ENCODE results near the gene CRLF2. TPM values are rescaled to one million over a fixed set of nuclear protein-coding genes. Genes with fewer than 3 reads are reported as not detected.

CRLF2 gene
- total RNA-seq, 1 experiment from 2014 or later = not detected

DNA sequence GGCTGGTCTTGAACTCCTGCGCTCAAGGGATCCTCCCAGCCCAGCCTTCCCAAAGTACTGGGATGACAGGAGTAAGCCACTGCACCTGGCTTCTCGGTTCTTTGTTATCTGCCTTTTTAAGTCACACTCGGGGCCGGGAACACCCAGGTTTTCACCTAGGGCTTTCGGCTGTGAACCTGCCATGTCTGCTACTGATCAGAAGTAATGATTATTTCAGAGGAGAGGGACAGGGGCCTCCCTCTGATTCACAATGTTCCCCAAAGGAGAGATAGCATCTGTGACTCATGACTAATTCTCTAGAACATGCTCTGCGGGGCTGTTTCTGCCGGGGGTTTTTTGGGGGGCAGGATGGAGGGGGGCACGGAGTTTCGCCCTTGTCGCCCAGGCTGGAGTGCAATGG is 26.9 kb downstream of the CRLF2 start:
- POLR2A ChIA-PET = no interaction called here
- DNase-seq (ENCODE audit: low spot score) (no peak), ATAC-seq (no peak)
- H3K9me3 Mint-ChIP-seq = no peaks in the 10 kb centered on the region; the same call in 1 of the 2 replicates
- H3K36me3 Mint-ChIP-seq = no peaks in the 10 kb centered on the region
- no peaks in the 10 kb centered on the region for H3K27me3 Mint-ChIP-seq (ENCODE audit: low read depth)
- no peak overlapping the region for H3K27ac Mint-ChIP-seq
- CTCF ChIA-PET = no interaction called here
- TF ChIP-seq, protein P1, sequence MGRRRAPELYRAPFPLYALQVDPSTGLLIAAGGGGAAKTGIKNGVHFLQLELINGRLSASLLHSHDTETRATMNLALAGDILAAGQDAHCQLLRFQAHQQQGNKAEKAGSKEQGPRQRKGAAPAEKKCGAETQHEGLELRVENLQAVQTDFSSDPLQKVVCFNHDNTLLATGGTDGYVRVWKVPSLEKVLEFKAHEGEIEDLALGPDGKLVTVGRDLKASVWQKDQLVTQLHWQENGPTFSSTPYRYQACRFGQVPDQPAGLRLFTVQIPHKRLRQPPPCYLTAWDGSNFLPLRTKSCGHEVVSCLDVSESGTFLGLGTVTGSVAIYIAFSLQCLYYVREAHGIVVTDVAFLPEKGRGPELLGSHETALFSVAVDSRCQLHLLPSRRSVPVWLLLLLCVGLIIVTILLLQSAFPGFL (CRISPR knock-in tag; IDR thresholded peaks at IDR 0.05; ENCODE audit: borderline replicate concordance) = no peak
- TF ChIP-seq, protein P2, sequence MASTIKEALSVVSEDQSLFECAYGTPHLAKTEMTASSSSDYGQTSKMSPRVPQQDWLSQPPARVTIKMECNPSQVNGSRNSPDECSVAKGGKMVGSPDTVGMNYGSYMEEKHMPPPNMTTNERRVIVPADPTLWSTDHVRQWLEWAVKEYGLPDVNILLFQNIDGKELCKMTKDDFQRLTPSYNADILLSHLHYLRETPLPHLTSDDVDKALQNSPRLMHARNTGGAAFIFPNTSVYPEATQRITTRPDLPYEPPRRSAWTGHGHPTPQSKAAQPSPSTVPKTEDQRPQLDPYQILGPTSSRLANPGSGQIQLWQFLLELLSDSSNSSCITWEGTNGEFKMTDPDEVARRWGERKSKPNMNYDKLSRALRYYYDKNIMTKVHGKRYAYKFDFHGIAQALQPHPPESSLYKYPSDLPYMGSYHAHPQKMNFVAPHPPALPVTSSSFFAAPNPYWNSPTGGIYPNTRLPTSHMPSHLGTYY (CRISPR knock-in tag; IDR thresholded peaks at IDR 0.05) = no peak
- TF ChIP-seq SMAD4 (CRISPR knock-in tag; IDR thresholded peaks at IDR 0.05) = no peak
- no peak for TF ChIP-seq TEAD1 (CRISPR knock-in tag; IDR thresholded peaks at IDR 0.05)
- TF ChIP-seq, protein P3, sequence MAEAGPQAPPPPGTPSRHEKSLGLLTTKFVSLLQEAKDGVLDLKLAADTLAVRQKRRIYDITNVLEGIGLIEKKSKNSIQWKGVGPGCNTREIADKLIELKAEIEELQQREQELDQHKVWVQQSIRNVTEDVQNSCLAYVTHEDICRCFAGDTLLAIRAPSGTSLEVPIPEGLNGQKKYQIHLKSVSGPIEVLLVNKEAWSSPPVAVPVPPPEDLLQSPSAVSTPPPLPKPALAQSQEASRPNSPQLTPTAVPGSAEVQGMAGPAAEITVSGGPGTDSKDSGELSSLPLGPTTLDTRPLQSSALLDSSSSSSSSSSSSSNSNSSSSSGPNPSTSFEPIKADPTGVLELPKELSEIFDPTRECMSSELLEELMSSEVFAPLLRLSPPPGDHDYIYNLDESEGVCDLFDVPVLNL (CRISPR knock-in tag; IDR thresholded peaks at IDR 0.05; ENCODE audit: borderline replicate concordance, low read depth) = no peak
- TF ChIP-seq, protein P4, sequence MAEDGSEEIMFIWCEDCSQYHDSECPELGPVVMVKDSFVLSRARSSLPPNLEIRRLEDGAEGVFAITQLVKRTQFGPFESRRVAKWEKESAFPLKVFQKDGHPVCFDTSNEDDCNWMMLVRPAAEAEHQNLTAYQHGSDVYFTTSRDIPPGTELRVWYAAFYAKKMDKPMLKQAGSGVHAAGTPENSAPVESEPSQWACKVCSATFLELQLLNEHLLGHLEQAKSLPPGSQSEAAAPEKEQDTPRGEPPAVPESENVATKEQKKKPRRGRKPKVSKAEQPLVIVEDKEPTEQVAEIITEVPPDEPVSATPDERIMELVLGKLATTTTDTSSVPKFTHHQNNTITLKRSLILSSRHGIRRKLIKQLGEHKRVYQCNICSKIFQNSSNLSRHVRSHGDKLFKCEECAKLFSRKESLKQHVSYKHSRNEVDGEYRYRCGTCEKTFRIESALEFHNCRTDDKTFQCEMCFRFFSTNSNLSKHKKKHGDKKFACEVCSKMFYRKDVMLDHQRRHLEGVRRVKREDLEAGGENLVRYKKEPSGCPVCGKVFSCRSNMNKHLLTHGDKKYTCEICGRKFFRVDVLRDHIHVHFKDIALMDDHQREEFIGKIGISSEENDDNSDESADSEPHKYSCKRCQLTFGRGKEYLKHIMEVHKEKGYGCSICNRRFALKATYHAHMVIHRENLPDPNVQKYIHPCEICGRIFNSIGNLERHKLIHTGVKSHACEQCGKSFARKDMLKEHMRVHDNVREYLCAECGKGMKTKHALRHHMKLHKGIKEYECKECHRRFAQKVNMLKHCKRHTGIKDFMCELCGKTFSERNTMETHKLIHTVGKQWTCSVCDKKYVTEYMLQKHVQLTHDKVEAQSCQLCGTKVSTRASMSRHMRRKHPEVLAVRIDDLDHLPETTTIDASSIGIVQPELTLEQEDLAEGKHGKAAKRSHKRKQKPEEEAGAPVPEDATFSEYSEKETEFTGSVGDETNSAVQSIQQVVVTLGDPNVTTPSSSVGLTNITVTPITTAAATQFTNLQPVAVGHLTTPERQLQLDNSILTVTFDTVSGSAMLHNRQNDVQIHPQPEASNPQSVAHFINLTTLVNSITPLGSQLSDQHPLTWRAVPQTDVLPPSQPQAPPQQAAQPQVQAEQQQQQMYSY (CRISPR knock-in tag; IDR thresholded peaks at IDR 0.05) = no peak
- no peak for TF ChIP-seq NFYB (CRISPR knock-in tag; conservative IDR thresholded peaks at IDR 0.05; ENCODE audit: low read depth)
- no peak for TF ChIP-seq EMX1 (CRISPR knock-in tag; IDR thresholded peaks at IDR 0.05)
- no peak for TF ChIP-seq ZNF416 (CRISPR knock-in tag; IDR thresholded peaks at IDR 0.05)
- TF ChIP-seq ZNF138 (CRISPR knock-in tag; conservative IDR thresholded peaks at IDR 0.05) = no peak
- no peak for TF ChIP-seq ZNF232 (CRISPR knock-in tag; IDR thresholded peaks at IDR 0.05)
- TF ChIP-seq OVOL2 (CRISPR knock-in tag; IDR thresholded peaks at IDR 0.05; ENCODE audit: borderline replicate concordance) = no peak
- TF ChIP-seq, protein P5, sequence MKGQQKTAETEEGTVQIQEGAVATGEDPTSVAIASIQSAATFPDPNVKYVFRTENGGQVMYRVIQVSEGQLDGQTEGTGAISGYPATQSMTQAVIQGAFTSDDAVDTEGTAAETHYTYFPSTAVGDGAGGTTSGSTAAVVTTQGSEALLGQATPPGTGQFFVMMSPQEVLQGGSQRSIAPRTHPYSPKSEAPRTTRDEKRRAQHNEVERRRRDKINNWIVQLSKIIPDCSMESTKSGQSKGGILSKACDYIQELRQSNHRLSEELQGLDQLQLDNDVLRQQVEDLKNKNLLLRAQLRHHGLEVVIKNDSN (CRISPR knock-in tag; IDR thresholded peaks at IDR 0.05) = no peak
- TF ChIP-seq MXD4 (CRISPR knock-in tag; IDR thresholded peaks at IDR 0.05; ENCODE audit: borderline replicate concordance) = no peak
- TF ChIP-seq, protein P6, sequence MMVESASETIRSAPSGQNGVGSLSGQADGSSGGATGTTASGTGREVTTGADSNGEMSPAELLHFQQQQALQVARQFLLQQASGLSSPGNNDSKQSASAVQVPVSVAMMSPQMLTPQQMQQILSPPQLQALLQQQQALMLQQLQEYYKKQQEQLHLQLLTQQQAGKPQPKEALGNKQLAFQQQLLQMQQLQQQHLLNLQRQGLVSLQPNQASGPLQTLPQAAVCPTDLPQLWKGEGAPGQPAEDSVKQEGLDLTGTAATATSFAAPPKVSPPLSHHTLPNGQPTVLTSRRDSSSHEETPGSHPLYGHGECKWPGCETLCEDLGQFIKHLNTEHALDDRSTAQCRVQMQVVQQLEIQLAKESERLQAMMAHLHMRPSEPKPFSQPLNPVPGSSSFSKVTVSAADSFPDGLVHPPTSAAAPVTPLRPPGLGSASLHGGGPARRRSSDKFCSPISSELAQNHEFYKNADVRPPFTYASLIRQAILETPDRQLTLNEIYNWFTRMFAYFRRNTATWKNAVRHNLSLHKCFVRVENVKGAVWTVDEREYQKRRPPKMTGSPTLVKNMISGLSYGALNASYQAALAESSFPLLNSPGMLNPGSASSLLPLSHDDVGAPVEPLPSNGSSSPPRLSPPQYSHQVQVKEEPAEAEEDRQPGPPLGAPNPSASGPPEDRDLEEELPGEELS (CRISPR knock-in tag; IDR thresholded peaks at IDR 0.05) = no peak
- no peak for TF ChIP-seq HMGA2 (CRISPR knock-in tag; IDR thresholded peaks at IDR 0.05)
- no peak for TF ChIP-seq SMAD3 (CRISPR knock-in tag; IDR thresholded peaks at IDR 0.05; ENCODE audit: borderline replicate concordance)
- TF ChIP-seq, protein P7, sequence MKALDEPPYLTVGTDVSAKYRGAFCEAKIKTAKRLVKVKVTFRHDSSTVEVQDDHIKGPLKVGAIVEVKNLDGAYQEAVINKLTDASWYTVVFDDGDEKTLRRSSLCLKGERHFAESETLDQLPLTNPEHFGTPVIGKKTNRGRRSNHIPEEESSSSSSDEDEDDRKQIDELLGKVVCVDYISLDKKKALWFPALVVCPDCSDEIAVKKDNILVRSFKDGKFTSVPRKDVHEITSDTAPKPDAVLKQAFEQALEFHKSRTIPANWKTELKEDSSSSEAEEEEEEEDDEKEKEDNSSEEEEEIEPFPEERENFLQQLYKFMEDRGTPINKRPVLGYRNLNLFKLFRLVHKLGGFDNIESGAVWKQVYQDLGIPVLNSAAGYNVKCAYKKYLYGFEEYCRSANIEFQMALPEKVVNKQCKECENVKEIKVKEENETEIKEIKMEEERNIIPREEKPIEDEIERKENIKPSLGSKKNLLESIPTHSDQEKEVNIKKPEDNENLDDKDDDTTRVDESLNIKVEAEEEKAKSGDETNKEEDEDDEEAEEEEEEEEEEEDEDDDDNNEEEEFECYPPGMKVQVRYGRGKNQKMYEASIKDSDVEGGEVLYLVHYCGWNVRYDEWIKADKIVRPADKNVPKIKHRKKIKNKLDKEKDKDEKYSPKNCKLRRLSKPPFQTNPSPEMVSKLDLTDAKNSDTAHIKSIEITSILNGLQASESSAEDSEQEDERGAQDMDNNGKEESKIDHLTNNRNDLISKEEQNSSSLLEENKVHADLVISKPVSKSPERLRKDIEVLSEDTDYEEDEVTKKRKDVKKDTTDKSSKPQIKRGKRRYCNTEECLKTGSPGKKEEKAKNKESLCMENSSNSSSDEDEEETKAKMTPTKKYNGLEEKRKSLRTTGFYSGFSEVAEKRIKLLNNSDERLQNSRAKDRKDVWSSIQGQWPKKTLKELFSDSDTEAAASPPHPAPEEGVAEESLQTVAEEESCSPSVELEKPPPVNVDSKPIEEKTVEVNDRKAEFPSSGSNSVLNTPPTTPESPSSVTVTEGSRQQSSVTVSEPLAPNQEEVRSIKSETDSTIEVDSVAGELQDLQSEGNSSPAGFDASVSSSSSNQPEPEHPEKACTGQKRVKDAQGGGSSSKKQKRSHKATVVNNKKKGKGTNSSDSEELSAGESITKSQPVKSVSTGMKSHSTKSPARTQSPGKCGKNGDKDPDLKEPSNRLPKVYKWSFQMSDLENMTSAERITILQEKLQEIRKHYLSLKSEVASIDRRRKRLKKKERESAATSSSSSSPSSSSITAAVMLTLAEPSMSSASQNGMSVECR (CRISPR knock-in tag; IDR thresholded peaks at IDR 0.05; ENCODE audit: borderline replicate concordance) = no peak
- TF ChIP-seq ESRRA (CRISPR knock-in tag; IDR thresholded peaks at IDR 0.05; ENCODE audit: borderline replicate concordance) = no peak
- H3K4me3 Mint-ChIP-seq = no peak overlapping the region
- H3K4me1 Mint-ChIP-seq = peaks cover 10% of the 10 kb centered on the region
